ENCODE data around the gene AK4. TPM values are rescaled to one million over a fixed set of nuclear protein-coding genes. Genes with fewer than 3 reads are reported as not detected.

The AK4 gene
- total and polyA plus RNA-seq, 2 donors from 2014 or later, result 47.6 to 131 TPM

DNA sequence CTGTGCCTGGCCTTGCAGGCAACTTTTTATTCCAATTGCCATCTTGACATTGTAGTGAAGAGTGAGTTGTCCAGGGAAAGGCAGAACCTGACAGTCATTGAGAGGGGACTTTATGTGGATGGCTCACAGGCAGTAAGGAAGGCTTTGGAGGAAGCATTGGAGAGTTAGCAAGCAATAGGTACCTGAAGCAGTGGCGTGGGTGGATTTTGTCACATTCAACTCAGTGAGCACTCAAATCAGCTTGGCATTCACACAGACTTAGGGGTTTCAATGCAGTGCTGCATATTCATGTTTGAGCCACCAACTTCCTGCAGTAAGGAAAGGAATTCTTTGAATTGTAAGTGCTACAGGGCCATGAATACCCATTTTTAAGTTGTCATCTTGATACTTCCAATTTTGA lies 69.0 kb downstream of the AK4 start:
- no peak for FAIRE-seq

DNA sequence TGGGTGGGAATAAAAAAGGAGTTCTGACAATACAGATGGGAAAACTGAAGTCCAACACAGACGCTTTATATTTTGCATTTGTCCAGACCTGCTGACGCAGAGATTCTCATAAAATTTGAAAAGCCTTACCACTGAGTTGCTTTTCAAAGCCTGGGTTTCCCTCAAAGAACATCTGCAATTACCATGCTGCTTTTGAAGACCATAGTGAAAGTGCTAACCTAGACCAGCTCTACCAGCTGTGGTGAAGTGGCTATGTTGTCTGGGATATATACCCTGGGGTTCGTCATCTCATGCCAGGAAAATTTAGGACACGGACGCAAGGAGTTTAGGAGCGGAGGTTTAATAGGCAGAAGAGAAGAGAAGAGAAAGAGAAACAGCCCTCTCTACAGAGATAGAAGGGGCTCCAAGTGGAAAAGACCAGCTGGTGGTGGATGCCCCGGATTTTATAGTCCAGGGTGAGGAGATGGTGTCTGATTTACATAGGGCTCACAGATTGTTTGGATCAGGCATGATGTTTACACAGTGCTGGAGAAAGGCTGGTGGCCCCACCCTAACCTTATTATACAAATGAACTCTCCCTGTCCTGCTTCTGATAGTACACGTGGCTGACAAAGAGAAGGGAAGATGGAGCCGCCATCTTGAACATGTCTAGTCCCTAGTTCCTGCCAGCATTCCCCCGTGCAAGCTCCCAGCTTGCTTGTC lies 73.8 kb downstream of the AK4 start:
- Histone ChIP-seq H3K27ac (ENCODE audit: low read depth in 2 of 2, low read length in 2 of 2) (no peak overlapping the region), H3K27me3 (ENCODE audit: control insufficient read depth, insufficient read depth, low read length) (no peaks in the 10 kb centered on the region), H3K36me3 (ENCODE audit: control insufficient read depth in 2 of 3, insufficient read depth in 3 of 3, low read length in 3 of 3) (peaks cover 0 to 16% (median 2%) of the 10 kb centered on the region in 3 donors), H3K4me3 (ENCODE audit: low read length in 3 of 3) (no peak overlapping the region), H3K4me1 (ENCODE audit: control insufficient read depth in 2 of 3, insufficient read depth in 2 of 3, low read depth in 1 of 3, low read length in 3 of 3) (no peaks in the 10 kb centered on the region), H3K9ac (ENCODE audit: low read length in 3 of 3) (no peak overlapping the region), H3K9me3 (ENCODE audit: control insufficient read depth in 2 of 3, insufficient read depth in 1 of 3, low read length in 3 of 3) (no peaks in the 10 kb centered on the region)
- TF ChIP-seq, protein P1, sequence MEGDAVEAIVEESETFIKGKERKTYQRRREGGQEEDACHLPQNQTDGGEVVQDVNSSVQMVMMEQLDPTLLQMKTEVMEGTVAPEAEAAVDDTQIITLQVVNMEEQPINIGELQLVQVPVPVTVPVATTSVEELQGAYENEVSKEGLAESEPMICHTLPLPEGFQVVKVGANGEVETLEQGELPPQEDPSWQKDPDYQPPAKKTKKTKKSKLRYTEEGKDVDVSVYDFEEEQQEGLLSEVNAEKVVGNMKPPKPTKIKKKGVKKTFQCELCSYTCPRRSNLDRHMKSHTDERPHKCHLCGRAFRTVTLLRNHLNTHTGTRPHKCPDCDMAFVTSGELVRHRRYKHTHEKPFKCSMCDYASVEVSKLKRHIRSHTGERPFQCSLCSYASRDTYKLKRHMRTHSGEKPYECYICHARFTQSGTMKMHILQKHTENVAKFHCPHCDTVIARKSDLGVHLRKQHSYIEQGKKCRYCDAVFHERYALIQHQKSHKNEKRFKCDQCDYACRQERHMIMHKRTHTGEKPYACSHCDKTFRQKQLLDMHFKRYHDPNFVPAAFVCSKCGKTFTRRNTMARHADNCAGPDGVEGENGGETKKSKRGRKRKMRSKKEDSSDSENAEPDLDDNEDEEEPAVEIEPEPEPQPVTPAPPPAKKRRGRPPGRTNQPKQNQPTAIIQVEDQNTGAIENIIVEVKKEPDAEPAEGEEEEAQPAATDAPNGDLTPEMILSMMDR (IDR thresholded peaks at IDR 0.05; ENCODE audit: borderline replicate concordance, extremely low read depth, insufficient read depth), result no peak
- no peak for FAIRE-seq
- intact Hi-C loops (cut with DNase I), result no loop called here
- no peak for DNase-seq

More for the DNA sequence above, 69.0 kb downstream of the AK4 start:
- no peak overlapping the region for H3K9ac ChIP-seq (ENCODE audit: low read length in 3 of 3)
- TF ChIP-seq, protein P1 (IDR thresholded peaks at IDR 0.05; ENCODE audit: borderline replicate concordance, extremely low read depth, insufficient read depth), result no peak
- H3K4me1 ChIP-seq (ENCODE audit: control insufficient read depth in 2 of 3, insufficient read depth in 2 of 3, low read depth in 1 of 3, low read length in 3 of 3), result no peaks in the 10 kb centered on the region
- no peaks in the 10 kb centered on the region for H3K9me3 ChIP-seq (ENCODE audit: control insufficient read depth in 2 of 3, insufficient read depth in 1 of 3, low read length in 3 of 3)
- H3K27me3 ChIP-seq (ENCODE audit: control insufficient read depth, insufficient read depth, low read length), result no peaks in the 10 kb centered on the region
- no peaks in the 10 kb centered on the region for H3K36me3 ChIP-seq (ENCODE audit: control insufficient read depth in 2 of 3, insufficient read depth in 3 of 3, low read length in 3 of 3)
- H3K27ac ChIP-seq (ENCODE audit: low read depth in 2 of 2, low read length in 2 of 2), result no peak overlapping the region
- no peak for DNase-seq
- H3K4me3 ChIP-seq (ENCODE audit: low read length in 3 of 3), result no peak overlapping the region
- intact Hi-C loops (cut with DNase I), result no loop called here

DNA sequence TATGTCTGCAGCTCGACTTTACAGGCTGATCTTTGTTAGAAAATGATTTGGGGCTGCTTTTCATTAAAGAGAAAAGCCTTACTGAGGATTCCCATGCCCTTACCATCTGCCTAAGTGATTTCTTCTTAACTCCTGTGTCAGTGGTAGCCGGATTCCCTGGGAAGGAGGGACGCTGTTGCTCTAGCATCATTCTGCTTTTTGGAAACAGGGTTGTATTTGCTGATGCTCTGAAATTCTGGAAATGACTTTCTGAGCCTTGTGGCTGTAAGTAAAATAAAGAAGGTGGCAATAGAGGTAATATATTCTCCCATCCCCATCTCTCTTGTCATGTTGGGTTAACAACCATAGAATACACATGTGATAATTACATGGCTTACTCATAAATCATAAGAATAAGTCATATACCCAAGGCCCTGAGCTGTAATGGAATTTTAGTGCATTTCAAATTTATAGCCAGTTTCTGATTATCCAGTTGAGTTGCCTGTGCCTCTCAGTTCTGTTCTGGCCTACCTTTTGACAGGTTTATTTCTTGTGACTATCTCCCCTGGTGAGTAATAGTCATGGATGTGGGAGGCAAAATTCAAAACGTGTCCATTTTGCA lies 74.4 kb downstream of the AK4 start:
- Histone ChIP-seq H3K4me3 (ENCODE audit: low read length in 3 of 3) (no peak overlapping the region), H3K27ac (ENCODE audit: low read depth in 2 of 2, low read length in 2 of 2) (no peak overlapping the region), H3K9me3 (ENCODE audit: control insufficient read depth in 2 of 3, insufficient read depth in 1 of 3, low read length in 3 of 3) (no peaks in the 10 kb centered on the region), H3K27me3 (ENCODE audit: control insufficient read depth, insufficient read depth, low read length) (no peaks in the 10 kb centered on the region), H3K36me3 (ENCODE audit: control insufficient read depth in 2 of 3, insufficient read depth in 3 of 3, low read length in 3 of 3) (peaks cover 0 to 16% (median 2%) of the 10 kb centered on the region in 3 donors), H3K9ac (ENCODE audit: low read length in 3 of 3) (no peak overlapping the region), H3K4me1 (ENCODE audit: control insufficient read depth in 2 of 3, insufficient read depth in 2 of 3, low read depth in 1 of 3, low read length in 3 of 3) (no peaks in the 10 kb centered on the region)
- intact Hi-C loops (cut with DNase I), result no loop called here
- no peak for DNase-seq
- TF ChIP-seq, protein P1 (IDR thresholded peaks at IDR 0.05; ENCODE audit: borderline replicate concordance, extremely low read depth, insufficient read depth), result no peak
- no peak for FAIRE-seq

Measured in kidney (tissue), 14 donors.